ENCODE measurements around the gene ALG3.

The ALG3 gene

GRCh38 chr3:184248454-184249411 is at the start of gene ALG3:
ALG3 (minus strand) TSS chr3:184248962; CDS start chr3:184248940, 22 bp downstream.
- Histone ChIP-seq H3K4me3 (ENCODE audit: low read depth, low read length) (peak within 1 kb of the TSS; percentile 79), H3K27me3 (ENCODE audit: control insufficient read depth, insufficient read depth, low read length) (no peaks in the 10 kb centered on the region), H3K36me3 (ENCODE audit: control insufficient read depth, insufficient read depth, low read length) (peaks cover 22% of the 10 kb centered on the region), H3K27ac (ENCODE audit: low read depth, low read length) (peak within 1 kb of the TSS; percentile 97), H3K4me1 (ENCODE audit: control insufficient read depth, insufficient read depth, low read length) (no peaks in the 10 kb centered on the region), H3K9me3 (ENCODE audit: control insufficient read depth, insufficient read depth, low read length) (no peaks in the 10 kb centered on the region), H3K9ac (ENCODE audit: low read depth, low read length) (peak within 1 kb of the TSS; percentile 93)

- no peaks in the 10 kb centered on the region for H3K4me1 ChIP-seq (ENCODE audit: control insufficient read depth, insufficient read depth, low read length)
- no peak overlapping the region for H3K27ac ChIP-seq (ENCODE audit: low read depth, low read length)
- no peaks in the 10 kb centered on the region for H3K27me3 ChIP-seq (ENCODE audit: control insufficient read depth, insufficient read depth, low read length)
- H3K36me3 ChIP-seq (ENCODE audit: control insufficient read depth, insufficient read depth, low read length), result peaks cover 15% of the 10 kb centered on the region
- no peak overlapping the region for H3K4me3 ChIP-seq (ENCODE audit: low read depth, low read length)
- no peaks in the 10 kb centered on the region for H3K9me3 ChIP-seq (ENCODE audit: control insufficient read depth, insufficient read depth, low read length)
- no peak overlapping the region for H3K9ac ChIP-seq (ENCODE audit: low read depth, low read length)
These were observed 47.9 kb upstream of the ALG3 start for GRCh38 chr3:184296616-184297015.

GRCh38 chr3:184295771-184296170 is 47.0 kb upstream of the ALG3 start:
- Histone ChIP-seq H3K4me3 (ENCODE audit: low read depth, low read length) (no peak overlapping the region), H3K4me1 (ENCODE audit: control insufficient read depth, insufficient read depth, low read length) (no peaks in the 10 kb centered on the region), H3K36me3 (ENCODE audit: control insufficient read depth, insufficient read depth, low read length) (peaks cover 8% of the 10 kb centered on the region), H3K27ac (ENCODE audit: low read depth, low read length) (no peak overlapping the region), H3K9ac (ENCODE audit: low read depth, low read length) (no peak overlapping the region), H3K27me3 (ENCODE audit: control insufficient read depth, insufficient read depth, low read length) (no peaks in the 10 kb centered on the region), H3K9me3 (ENCODE audit: control insufficient read depth, insufficient read depth, low read length) (no peaks in the 10 kb centered on the region)

- Histone ChIP-seq H3K4me3 (ENCODE audit: low read depth, low read length) (no peak overlapping the region), H3K27ac (ENCODE audit: low read depth, low read length) (no peak overlapping the region), H3K4me1 (ENCODE audit: control insufficient read depth, insufficient read depth, low read length) (no peaks in the 10 kb centered on the region), H3K9me3 (ENCODE audit: control insufficient read depth, insufficient read depth, low read length) (no peaks in the 10 kb centered on the region), H3K36me3 (ENCODE audit: control insufficient read depth, insufficient read depth, low read length) (no peaks in the 10 kb centered on the region), H3K27me3 (ENCODE audit: control insufficient read depth, insufficient read depth, low read length) (no peaks in the 10 kb centered on the region), H3K9ac (ENCODE audit: low read depth, low read length) (no peak overlapping the region)
These were observed 43.1 kb upstream of the ALG3 start for GRCh38 chr3:184291738-184292445.

- H3K4me1 ChIP-seq (ENCODE audit: control insufficient read depth, insufficient read depth, low read length), result no peaks in the 10 kb centered on the region
- H3K27me3 ChIP-seq (ENCODE audit: control insufficient read depth, insufficient read depth, low read length), result no peaks in the 10 kb centered on the region
- H3K9me3 ChIP-seq (ENCODE audit: control insufficient read depth, insufficient read depth, low read length), result no peaks in the 10 kb centered on the region
- no peaks in the 10 kb centered on the region for H3K36me3 ChIP-seq (ENCODE audit: control insufficient read depth, insufficient read depth, low read length)
- no peak overlapping the region for H3K9ac ChIP-seq (ENCODE audit: low read depth, low read length)
- H3K4me3 ChIP-seq (ENCODE audit: low read depth, low read length), result no peak overlapping the region
- H3K27ac ChIP-seq (ENCODE audit: low read depth, low read length), result no peak overlapping the region
These were observed 42.4 kb upstream of the ALG3 start for GRCh38 chr3:184291044-184291737.

- H3K27me3 ChIP-seq (ENCODE audit: control insufficient read depth, insufficient read depth, low read length), result no peaks in the 10 kb centered on the region
- no peaks in the 10 kb centered on the region for H3K4me1 ChIP-seq (ENCODE audit: control insufficient read depth, insufficient read depth, low read length)
- H3K4me3 ChIP-seq (ENCODE audit: low read depth, low read length), result no peak overlapping the region
- no peaks in the 10 kb centered on the region for H3K9me3 ChIP-seq (ENCODE audit: control insufficient read depth, insufficient read depth, low read length)
- no peaks in the 10 kb centered on the region for H3K36me3 ChIP-seq (ENCODE audit: control insufficient read depth, insufficient read depth, low read length)
- no peak overlapping the region for H3K9ac ChIP-seq (ENCODE audit: low read depth, low read length)
- no peak overlapping the region for H3K27ac ChIP-seq (ENCODE audit: low read depth, low read length)
These were observed 41.6 kb upstream of the ALG3 start for GRCh38 chr3:184290331-184290730.

- Histone ChIP-seq H3K4me3 (ENCODE audit: low read depth, low read length) (no peak overlapping the region), H3K27me3 (ENCODE audit: control insufficient read depth, insufficient read depth, low read length) (no peaks in the 10 kb centered on the region), H3K4me1 (ENCODE audit: control insufficient read depth, insufficient read depth, low read length) (no peaks in the 10 kb centered on the region), H3K27ac (ENCODE audit: low read depth, low read length) (no peak overlapping the region), H3K9me3 (ENCODE audit: control insufficient read depth, insufficient read depth, low read length) (no peaks in the 10 kb centered on the region), H3K36me3 (ENCODE audit: control insufficient read depth, insufficient read depth, low read length) (no peaks in the 10 kb centered on the region), H3K9ac (ENCODE audit: low read depth, low read length) (no peak overlapping the region)
These were observed 40.7 kb upstream of the ALG3 start for GRCh38 chr3:184289426-184289938.

- Histone ChIP-seq H3K9ac (ENCODE audit: low read depth, low read length) (no peak overlapping the region), H3K4me3 (ENCODE audit: low read depth, low read length) (no peak overlapping the region), H3K27ac (ENCODE audit: low read depth, low read length) (no peak overlapping the region), H3K9me3 (ENCODE audit: control insufficient read depth, insufficient read depth, low read length) (no peaks in the 10 kb centered on the region), H3K36me3 (ENCODE audit: control insufficient read depth, insufficient read depth, low read length) (no peaks in the 10 kb centered on the region), H3K27me3 (ENCODE audit: control insufficient read depth, insufficient read depth, low read length) (no peaks in the 10 kb centered on the region), H3K4me1 (ENCODE audit: control insufficient read depth, insufficient read depth, low read length) (no peaks in the 10 kb centered on the region)
These were observed 35.9 kb upstream of the ALG3 start for GRCh38 chr3:184284696-184285095.

- Histone ChIP-seq H3K9me3 (ENCODE audit: control insufficient read depth, insufficient read depth, low read length) (no peaks in the 10 kb centered on the region), H3K27ac (ENCODE audit: low read depth, low read length) (no peak overlapping the region), H3K9ac (ENCODE audit: low read depth, low read length) (no peak overlapping the region), H3K4me1 (ENCODE audit: control insufficient read depth, insufficient read depth, low read length) (no peaks in the 10 kb centered on the region), H3K27me3 (ENCODE audit: control insufficient read depth, insufficient read depth, low read length) (no peaks in the 10 kb centered on the region), H3K4me3 (ENCODE audit: low read depth, low read length) (no peak overlapping the region), H3K36me3 (ENCODE audit: control insufficient read depth, insufficient read depth, low read length) (no peaks in the 10 kb centered on the region)
These were observed 34.9 kb upstream of the ALG3 start for GRCh38 chr3:184283681-184284080.

- Histone ChIP-seq H3K27me3 (ENCODE audit: control insufficient read depth, insufficient read depth, low read length) (no peaks in the 10 kb centered on the region; the same call in 1 of the 2 replicates), H3K4me3 (ENCODE audit: low read depth, low read length) (no peak overlapping the region), H3K36me3 (ENCODE audit: control insufficient read depth, insufficient read depth, low read length) (no peaks in the 10 kb centered on the region), H3K4me1 (ENCODE audit: control insufficient read depth, insufficient read depth, low read length) (no peaks in the 10 kb centered on the region), H3K9ac (ENCODE audit: low read depth, low read length) (no peak overlapping the region), H3K9me3 (ENCODE audit: control insufficient read depth, insufficient read depth, low read length) (no peaks in the 10 kb centered on the region), H3K27ac (ENCODE audit: low read depth, low read length) (no peak overlapping the region)
These were observed 34.2 kb upstream of the ALG3 start for GRCh38 chr3:184282941-184283340.
